B cell (primary cell): Measurements from ENCODE around the gene KNL1.

Experiments
- EZH2 ChIP-seq: IDR thresholded peaks from 2 replicates; pipeline ENCODE4 v1.6.1; 2012; ENCODE audit warnings: borderline replicate concordance, low read depth, mild to moderate bottlenecking, moderate library complexity, low read length; ENCODE audit not compliant: insufficient read depth, poor library complexity, severe bottlenecking
- TF ChIP-seq, protein P1 (sequence below): fragments of 200-600 bp; IDR thresholded peaks from one replicate; pipeline ENCODE4 v1.8.0; 2022; ENCODE audit warnings: antibody characterized with exemption, mild to moderate bottlenecking

DNA sequence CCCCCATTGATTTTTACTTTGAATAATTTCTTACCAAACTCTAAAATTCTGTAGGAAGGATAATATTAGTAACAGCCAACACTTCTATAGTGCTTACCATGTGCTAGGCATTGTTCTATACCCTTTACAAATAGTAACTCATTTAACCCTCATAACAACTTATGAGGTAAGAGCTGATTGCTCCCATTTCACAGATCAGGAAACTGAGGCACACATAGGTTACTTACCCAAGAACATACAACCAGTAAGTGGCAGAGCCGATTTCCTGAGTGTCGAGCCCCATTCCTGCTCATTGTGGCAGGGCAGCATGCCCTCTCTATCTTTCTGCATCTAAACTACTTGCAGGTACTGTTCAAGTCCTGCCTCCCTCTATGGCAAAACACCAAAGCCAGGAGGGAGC is 38.2 kb upstream of the KNL1 start:
- TF ChIP-seq, protein P1, sequence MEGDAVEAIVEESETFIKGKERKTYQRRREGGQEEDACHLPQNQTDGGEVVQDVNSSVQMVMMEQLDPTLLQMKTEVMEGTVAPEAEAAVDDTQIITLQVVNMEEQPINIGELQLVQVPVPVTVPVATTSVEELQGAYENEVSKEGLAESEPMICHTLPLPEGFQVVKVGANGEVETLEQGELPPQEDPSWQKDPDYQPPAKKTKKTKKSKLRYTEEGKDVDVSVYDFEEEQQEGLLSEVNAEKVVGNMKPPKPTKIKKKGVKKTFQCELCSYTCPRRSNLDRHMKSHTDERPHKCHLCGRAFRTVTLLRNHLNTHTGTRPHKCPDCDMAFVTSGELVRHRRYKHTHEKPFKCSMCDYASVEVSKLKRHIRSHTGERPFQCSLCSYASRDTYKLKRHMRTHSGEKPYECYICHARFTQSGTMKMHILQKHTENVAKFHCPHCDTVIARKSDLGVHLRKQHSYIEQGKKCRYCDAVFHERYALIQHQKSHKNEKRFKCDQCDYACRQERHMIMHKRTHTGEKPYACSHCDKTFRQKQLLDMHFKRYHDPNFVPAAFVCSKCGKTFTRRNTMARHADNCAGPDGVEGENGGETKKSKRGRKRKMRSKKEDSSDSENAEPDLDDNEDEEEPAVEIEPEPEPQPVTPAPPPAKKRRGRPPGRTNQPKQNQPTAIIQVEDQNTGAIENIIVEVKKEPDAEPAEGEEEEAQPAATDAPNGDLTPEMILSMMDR = no peak
- TF ChIP-seq EZH2 = no peak
